HG02623 (cell line): ENCODE measurements around the gene WDR81.
A peak's percentile ranks its signal among the peaks of the same experiment; 100 is the strongest.
"Not testable (repeated sequence)": the region's sequence is repeated elsewhere in the genome, so short reads cannot be mapped to it uniquely, and the experiment has no call there.

ENCODE experiments used
- ATAC-seq: cut with Tn5 transposase; IDR thresholded peaks from one replicate; pipeline ENCODE4 v1.9.1; 2021; ENCODE audit warnings: moderate library complexity; ENCODE audit not compliant: unreplicated experiment

The WDR81 gene

GRCh38 chr17:1724351-1724868 lies at the start of gene WDR81:
WDR81 (plus strand) TSS chr17:1724704; CDS start chr17:1724960, 256 bp downstream.
- peak; percentile 49 for ATAC-seq

GRCh38 chr17:1676401-1676800 lies 48.1 kb upstream of the WDR81 start:
- ATAC-seq: no peak

- ATAC-seq: no peak
These were observed 41.0 kb upstream of the WDR81 start for GRCh38 chr17:1683459-1683858.

- ATAC-seq: peak; percentile 95
These were observed 39.9 kb upstream of the WDR81 start, which contains the start of gene PRPF8 for GRCh38 chr17:1684378-1685189. PRPF8 (minus strand) TSS chr17:1684867; CDS start chr17:1684571, 296 bp downstream.

GRCh38 chr17:1686086-1686485 lies 38.4 kb upstream of the WDR81 start:
- no peak for ATAC-seq

- not testable (repeated sequence) for ATAC-seq
These were observed 36.1 kb upstream of the WDR81 start for GRCh38 chr17:1688405-1688804.

- no peak for ATAC-seq
These were observed 33.8 kb upstream of the WDR81 start for GRCh38 chr17:1690544-1691221.

GRCh38 chr17:1693339-1693738 lies 31.2 kb upstream of the WDR81 start:
- no peak for ATAC-seq

GRCh38 chr17:1695365-1695764 lies 29.1 kb upstream of the WDR81 start:
- no peak for ATAC-seq

- no peak for ATAC-seq
These were observed 26.8 kb upstream of the WDR81 start for GRCh38 chr17:1697681-1698080.

- ATAC-seq: not testable (repeated sequence)
These were observed 24.6 kb upstream of the WDR81 start for GRCh38 chr17:1699891-1700290.

- no peak for ATAC-seq
These were observed 21.4 kb upstream of the WDR81 start for GRCh38 chr17:1703063-1703462.

- ATAC-seq: no peak
These were observed 19.5 kb upstream of the WDR81 start for GRCh38 chr17:1705004-1705403.

GRCh38 chr17:1707107-1707506 lies 17.4 kb upstream of the WDR81 start:
- no peak for ATAC-seq

GRCh38 chr17:1708791-1709346 lies 15.6 kb upstream of the WDR81 start:
- ATAC-seq: not testable (repeated sequence)

- no peak for ATAC-seq
These were observed 15.0 kb upstream of the WDR81 start for GRCh38 chr17:1709403-1709951.

- ATAC-seq: no peak
These were observed 14.3 kb upstream of the WDR81 start, which contains the start of gene TLCD2 for GRCh38 chr17:1709971-1710806. TLCD2 (minus strand) TSS chr17:1710377; CDS start chr17:1710242, 135 bp downstream.

- no peak for ATAC-seq
These were observed 13.5 kb upstream of the WDR81 start for GRCh38 chr17:1710807-1711553.

GRCh38 chr17:1711804-1712203 lies 12.7 kb upstream of the WDR81 start:
- ATAC-seq: no peak

GRCh38 chr17:1712271-1712670 lies 12.2 kb upstream of the WDR81 start:
- ATAC-seq: no peak
